GM10248 (cell line): ENCODE measurements around the gene UBE2G1.

Source experiments
- CTCF ChIA-PET: fragments of 300-600 bp; sonication (Branson Sonifier 250); formaldehyde crosslinking; extraction: SDS; loops from one replicate; lab custom pipeline; 2021; ENCODE audit warnings: antibody characterized with exemption; lab: Yijun Ruan, JAX
- POLR2A ChIA-PET: fragments of 350-650 bp; sonication (Branson Sonifier 250); formaldehyde crosslinking; extraction: SDS; loops from one replicate; lab custom pipeline; 2020; ENCODE audit warnings: antibody characterized with exemption; lab: Yijun Ruan, JAX
- DNase-seq: peaks from one replicate; pipeline ENCODE4 v3.0.0; 2012; ENCODE audit errors: extremely low spot score
- TF ChIP-seq, protein P1 (sequence below): IDR thresholded peaks from 2 replicates; pipeline ENCODE4 v1.5.1; 2012; ENCODE audit warnings: mild to moderate bottlenecking, low read depth; ENCODE audit errors: extremely low read depth, missing control alignments, control extremely low read depth

Gene UBE2G1

DNA sequence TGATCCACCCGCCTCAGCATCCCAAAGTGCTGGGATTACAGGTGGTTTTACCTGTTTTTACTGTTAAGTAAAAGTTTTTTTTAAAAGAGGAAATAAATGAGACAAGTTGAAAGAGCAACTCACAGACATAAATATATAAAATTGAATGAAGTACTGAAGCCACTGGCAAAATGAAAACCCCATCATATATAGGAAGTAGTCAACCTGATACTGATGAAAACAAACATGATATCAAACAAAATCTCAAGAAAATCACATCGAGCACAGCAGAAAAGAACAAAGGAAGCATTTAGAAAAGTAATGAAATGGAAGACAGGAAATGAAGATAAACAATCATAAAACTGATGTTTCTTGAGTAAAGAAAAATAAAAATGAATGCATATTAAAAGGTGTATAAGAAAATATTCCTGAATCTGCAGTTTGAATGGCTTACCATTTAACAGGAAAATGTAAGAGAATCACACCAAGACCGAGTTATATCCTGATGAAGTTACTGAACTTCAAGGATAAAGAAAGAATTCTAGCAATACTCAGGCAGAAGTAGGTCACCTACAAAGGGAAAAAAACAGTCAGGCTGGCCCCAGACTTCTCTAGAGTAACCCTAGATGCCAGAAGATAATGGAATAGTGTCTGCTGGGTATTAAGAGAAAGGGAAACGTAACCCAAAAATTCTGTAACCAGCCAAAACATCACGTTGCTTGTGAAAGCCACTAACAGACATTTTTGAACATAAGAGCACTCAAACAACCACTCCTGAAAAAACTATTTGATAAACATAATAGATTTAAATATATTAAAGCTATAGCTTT is 31.5 kb downstream of the UBE2G1 start:
- CTCF ChIA-PET = interaction anchor here (2.8 kb wide), 1 partner anchor 30 kb away, joined by 9 read pairs; no protein-coding TSS in a partner anchor
- POLR2A ChIA-PET = no interaction called here
- TF ChIP-seq, protein P1, sequence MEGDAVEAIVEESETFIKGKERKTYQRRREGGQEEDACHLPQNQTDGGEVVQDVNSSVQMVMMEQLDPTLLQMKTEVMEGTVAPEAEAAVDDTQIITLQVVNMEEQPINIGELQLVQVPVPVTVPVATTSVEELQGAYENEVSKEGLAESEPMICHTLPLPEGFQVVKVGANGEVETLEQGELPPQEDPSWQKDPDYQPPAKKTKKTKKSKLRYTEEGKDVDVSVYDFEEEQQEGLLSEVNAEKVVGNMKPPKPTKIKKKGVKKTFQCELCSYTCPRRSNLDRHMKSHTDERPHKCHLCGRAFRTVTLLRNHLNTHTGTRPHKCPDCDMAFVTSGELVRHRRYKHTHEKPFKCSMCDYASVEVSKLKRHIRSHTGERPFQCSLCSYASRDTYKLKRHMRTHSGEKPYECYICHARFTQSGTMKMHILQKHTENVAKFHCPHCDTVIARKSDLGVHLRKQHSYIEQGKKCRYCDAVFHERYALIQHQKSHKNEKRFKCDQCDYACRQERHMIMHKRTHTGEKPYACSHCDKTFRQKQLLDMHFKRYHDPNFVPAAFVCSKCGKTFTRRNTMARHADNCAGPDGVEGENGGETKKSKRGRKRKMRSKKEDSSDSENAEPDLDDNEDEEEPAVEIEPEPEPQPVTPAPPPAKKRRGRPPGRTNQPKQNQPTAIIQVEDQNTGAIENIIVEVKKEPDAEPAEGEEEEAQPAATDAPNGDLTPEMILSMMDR = no peak
- no peak for DNase-seq

DNA sequence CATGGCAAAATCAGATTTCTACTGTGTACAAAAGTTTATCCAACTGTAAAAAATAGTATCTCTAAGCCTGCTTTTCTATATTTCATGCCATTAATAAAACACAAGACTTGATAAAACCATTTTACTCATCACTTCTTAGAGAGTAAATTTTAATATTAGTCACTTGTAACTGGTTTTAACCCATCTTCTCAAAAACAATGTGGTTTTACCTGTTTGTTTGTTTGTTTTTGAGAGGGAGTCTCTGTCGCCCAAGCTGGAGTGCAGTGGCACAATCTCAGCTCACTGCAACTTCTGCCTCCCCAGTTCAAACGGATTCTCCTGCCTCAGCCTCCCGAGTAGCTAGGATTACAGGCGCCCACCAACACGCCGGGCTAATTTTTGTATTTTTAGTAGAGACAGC is 32.1 kb downstream of the UBE2G1 start:
- TF ChIP-seq, protein P1 = no peak
- ChIA-PET CTCF (no interaction called here), POLR2A (interaction anchor here (0.6 kb wide), 1 partner anchor 43 kb away, joined by 4 read pairs; no protein-coding TSS in a partner anchor)
- DNase-seq = no peak

DNA sequence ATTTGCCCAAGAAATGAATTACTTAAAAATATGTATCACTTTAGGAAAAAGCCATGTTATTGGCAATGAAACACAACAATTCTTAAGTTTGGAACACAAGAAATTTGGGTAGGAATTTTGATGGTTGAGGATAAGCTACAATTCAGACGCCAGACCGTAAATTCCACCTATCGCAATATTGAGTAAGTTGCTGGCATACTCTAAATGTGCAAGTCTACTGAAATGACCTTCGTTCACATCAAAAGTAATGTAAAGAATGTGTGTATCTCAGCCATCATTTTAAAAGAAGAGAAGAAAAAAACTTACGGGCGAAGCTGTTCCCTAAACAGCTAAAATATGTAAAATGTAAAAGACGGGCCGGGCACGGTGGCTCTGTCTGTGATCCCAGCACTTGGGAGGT is 33.4 kb downstream of the UBE2G1 start:
- ChIA-PET POLR2A (no interaction called here), CTCF (interaction anchor here (1.0 to 2.4 kb wide), 6 partner anchors 9 to 114 kb away, joined by 3 to 13 read pairs (median 4); no protein-coding TSS in a partner anchor)
- TF ChIP-seq, protein P1 = no peak
- DNase-seq = no peak

DNA sequence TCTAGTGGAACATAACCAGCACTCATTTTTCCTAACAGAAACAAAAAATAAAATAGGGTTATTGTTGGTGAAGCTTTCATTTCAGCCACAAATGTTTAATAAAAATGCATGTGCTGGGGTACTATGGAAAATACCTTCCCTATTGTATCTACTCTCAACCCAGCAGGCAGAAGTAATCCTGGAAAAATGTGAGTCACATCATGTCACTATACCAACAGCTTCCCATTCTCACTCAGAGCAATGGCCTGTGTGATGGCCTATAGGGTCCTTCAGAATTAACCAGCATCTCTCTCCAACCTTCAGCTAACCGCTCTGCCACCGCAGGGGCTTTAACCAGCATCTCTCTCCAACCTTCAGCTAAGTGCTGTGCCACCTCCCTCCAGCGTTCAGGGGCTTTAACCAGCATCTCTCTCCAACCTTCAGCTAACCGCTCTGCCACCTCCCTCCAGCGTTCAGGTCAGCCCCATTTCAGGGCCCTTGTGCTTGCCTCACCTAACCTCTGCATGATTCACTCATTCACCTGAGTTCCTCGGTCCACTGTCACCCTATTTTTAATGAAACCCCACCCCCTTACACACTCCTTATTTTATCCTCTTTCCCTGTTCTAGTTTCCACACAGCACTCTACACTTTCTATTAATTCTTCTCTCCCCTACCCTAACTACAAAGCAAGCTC is 34.0 kb downstream of the UBE2G1 start:
- no peak for DNase-seq
- TF ChIP-seq, protein P1 = no peak
- CTCF ChIA-PET = interaction anchor here (0.7 to 2.4 kb wide), 9 partner anchors 9 to 133 kb away, joined by 3 to 13 read pairs (median 4); no protein-coding TSS in a partner anchor
- POLR2A ChIA-PET = interaction anchor here (0.5 to 0.7 kb wide), 2 partner anchors 9 to 48 kb away, joined by 3 to 5 read pairs; no protein-coding TSS in a partner anchor

DNA sequence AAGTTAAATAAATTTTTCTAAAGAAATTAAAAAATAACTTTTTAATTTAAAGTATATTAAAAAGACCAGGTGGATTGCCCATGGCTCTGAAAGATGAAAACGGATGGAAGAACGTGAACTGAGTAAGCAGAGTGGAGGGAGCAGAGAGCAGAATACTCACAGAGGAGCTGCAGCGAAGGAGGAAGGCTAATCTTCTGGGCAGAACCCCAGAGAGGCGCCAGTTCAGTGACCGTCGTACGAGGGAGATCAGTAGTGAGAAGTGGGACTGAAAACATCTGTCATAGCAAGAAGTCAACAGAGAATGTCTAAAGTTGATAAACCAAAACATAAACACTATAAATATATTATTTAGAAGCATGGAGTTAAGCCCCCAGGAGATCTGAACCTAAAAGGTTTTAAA is 34.9 kb downstream of the UBE2G1 start:
- CTCF ChIA-PET = interaction anchor here (0.7 to 2.4 kb wide), 6 partner anchors 11 to 132 kb away, joined by 3 to 13 read pairs (median 4); no protein-coding TSS in a partner anchor
- POLR2A ChIA-PET = no interaction called here
- TF ChIP-seq, protein P1 = no peak
- peak; percentile 48 for DNase-seq

DNA sequence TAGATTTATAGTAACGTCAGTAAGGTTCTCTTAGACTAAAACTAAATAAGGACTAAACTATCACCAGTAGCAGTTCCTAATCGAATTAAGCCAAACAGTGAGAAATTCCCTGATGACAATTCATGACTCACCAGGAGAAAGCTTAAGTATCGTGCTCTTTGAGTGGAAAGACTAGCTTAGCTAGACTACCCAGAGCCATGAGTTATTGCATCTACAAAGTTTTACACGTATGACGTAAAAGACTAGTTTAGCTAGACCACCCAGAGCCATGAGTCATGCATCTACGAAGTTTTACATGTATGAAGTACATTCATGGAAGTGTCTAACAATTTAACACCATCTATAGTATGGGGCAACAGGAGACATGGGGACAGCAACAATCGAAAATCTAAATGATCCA is 36.6 kb downstream of the UBE2G1 start:
- POLR2A ChIA-PET = no interaction called here
- no peak for DNase-seq
- CTCF ChIA-PET = interaction anchor here (0.7 to 1.0 kb wide), 3 partner anchors 10 to 32 kb away, joined by 3 to 5 read pairs (median 5); no protein-coding TSS in a partner anchor
- TF ChIP-seq, protein P1 = no peak
